ENCODE data around the gene CUL7. TPM values are rescaled to one million over a fixed set of nuclear protein-coding genes. Genes with fewer than 3 reads are reported as not detected.

CUL7 gene
- polyA plus RNA-seq, 4 donors: 45.8 to 59.0 (median 48.7) TPM

Other genes starting within 250 kb of the CUL7 start
- 100 to 1,000 TPM in 2 of 4 donors, 10 to 100 TPM in 2; 90.9 to 128 (median 105) TPM for gene RPL7L1, start 174.2 kb downstream of the CUL7 start, polyA plus RNA-seq (ENCODE audit: insufficient read length in 4 of 4)
- under 1 TPM in 1 of 4 donors, not detected in 3; 0.47 TPM for gene PTCRA, start 137.8 kb downstream of the CUL7 start, polyA plus RNA-seq (ENCODE audit: insufficient read length in 4 of 4)
- 10 to 100 TPM; 52.3 to 64.9 (median 59.1) TPM for gene CNPY3, start 124.4 kb downstream of the CUL7 start, polyA plus RNA-seq (ENCODE audit: insufficient read length in 4 of 4)
- 1 to 10 TPM in 1 of 4 donors, under 1 TPM in 3; 0.45 to 2.0 (median 0.64) TPM for gene GNMT, start 93.1 kb downstream of the CUL7 start, polyA plus RNA-seq (ENCODE audit: insufficient read length in 4 of 4)
- gene PEX6, start 74.7 kb downstream of the CUL7 start, polyA plus RNA-seq (ENCODE audit: insufficient read length in 4 of 4): 10 to 100 TPM; 15.5 to 27.2 (median 19.1) TPM
- 10 to 100 TPM; 60.3 to 72.1 (median 66.5) TPM for gene PPP2R5D, start 69.3 kb downstream of the CUL7 start, polyA plus RNA-seq (ENCODE audit: insufficient read length in 4 of 4)
- 10 to 100 TPM; 71.0 to 91.9 (median 82.6) TPM for gene MEA1, start 39.9 kb downstream of the CUL7 start, polyA plus RNA-seq (ENCODE audit: insufficient read length in 4 of 4)
- gene KLHDC3, start 39.6 kb downstream of the CUL7 start, polyA plus RNA-seq (ENCODE audit: insufficient read length in 4 of 4): 100 to 1,000 TPM in 1 of 4 donors, 10 to 100 TPM in 3; 90.6 to 112 (median 95.0) TPM
- gene RRP36, start 32.2 kb downstream of the CUL7 start, polyA plus RNA-seq (ENCODE audit: insufficient read length in 4 of 4): 10 to 100 TPM; 37.6 to 64.1 (median 58.5) TPM
- 10 to 100 TPM; 38.4 to 78.4 (median 55.1) TPM for gene MRPL2, start 5.6 kb upstream of the CUL7 start, polyA plus RNA-seq (ENCODE audit: insufficient read length in 4 of 4)
- 10 to 100 TPM; 30.6 to 74.2 (median 51.3) TPM for gene KLC4, start 5.8 kb upstream of the CUL7 start, polyA plus RNA-seq (ENCODE audit: insufficient read length in 4 of 4)
- gene PTK7, start 22.5 kb upstream of the CUL7 start, polyA plus RNA-seq (ENCODE audit: insufficient read length in 4 of 4): 100 to 1,000 TPM; 228 to 269 (median 239) TPM
- gene SRF, start 117.4 kb upstream of the CUL7 start, polyA plus RNA-seq (ENCODE audit: insufficient read length in 4 of 4): 10 to 100 TPM; 26.5 to 38.2 (median 30.9) TPM
- 10 to 100 TPM; 24.7 to 48.7 (median 34.5) TPM for gene CUL9, start 128.3 kb upstream of the CUL7 start, polyA plus RNA-seq (ENCODE audit: insufficient read length in 4 of 4)
- gene DNPH1, start 175.6 kb upstream of the CUL7 start, polyA plus RNA-seq (ENCODE audit: insufficient read length in 4 of 4): 10 to 100 TPM; 29.2 to 87.2 (median 46.4) TPM
- under 1 TPM; 0.20 to 0.44 (median 0.30) TPM for gene TTBK1, start 189.6 kb upstream of the CUL7 start, polyA plus RNA-seq (ENCODE audit: insufficient read length in 4 of 4)
- gene SLC22A7, start 244.4 kb upstream of the CUL7 start, polyA plus RNA-seq (ENCODE audit: insufficient read length in 4 of 4): under 1 TPM; 0.39 to 0.76 (median 0.58) TPM